SK-N-MC (cell line): ENCODE results near the gene ABLIM2.

Experiments used
- EZH2 ChIP-seq: fragments of 200-600 bp; sonication (generic); IDR thresholded peaks from one replicate; pipeline ENCODE4 v1.6.1; 2017; ENCODE audit warnings: antibody characterized with exemption
- FOXP2 ChIP-seq: optimal IDR thresholded peaks from 2 replicates; pipeline ENCODE3; 2011; ENCODE audit warnings: mild to moderate bottlenecking, moderate library complexity; ENCODE audit not compliant: insufficient read depth; ENCODE audit errors: extremely low read length, control extremely low read depth
- POLR2AphosphoS5 ChIP-seq: IDR thresholded peaks from 2 replicates; pipeline ENCODE4 v1.6.1; 2012; ENCODE audit warnings: mild to moderate bottlenecking, low read depth, low read length, borderline replicate concordance

DNA sequence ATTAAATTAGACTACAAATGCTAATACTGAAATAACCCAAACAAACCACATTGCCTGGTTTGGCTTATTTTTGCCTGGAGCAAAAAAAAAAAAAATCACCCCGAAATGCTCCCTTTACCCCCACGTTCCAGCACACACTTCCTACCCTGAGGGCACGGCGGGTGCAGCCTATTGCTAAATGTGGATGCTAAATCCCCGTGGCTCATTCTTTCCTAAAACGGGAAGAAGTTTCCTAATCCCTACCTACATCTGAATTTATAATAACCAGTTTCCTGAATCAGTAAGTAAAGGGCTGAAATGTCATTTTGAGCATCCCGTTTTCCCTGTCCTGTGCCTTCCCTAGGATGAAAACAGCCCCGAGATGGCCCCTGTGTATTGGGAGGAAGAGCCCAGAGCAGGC lies 97.0 kb downstream of the ABLIM2 start:
- TF ChIP-seq POLR2AphosphoS5: no peak
- TF ChIP-seq EZH2: no peak
- TF ChIP-seq FOXP2: no peak
